IPS DF 6.9 (cell line): Measurements from ENCODE around the gene H3-3A.
A peak's percentile ranks its signal among the peaks of the same experiment; 100 is the strongest.

ENCODE experiments used
- DNase-seq: peaks from one replicate; pipeline ENCODE4 v3.0.0-alpha.2; 2013; ENCODE audit warnings: low read depth, low spot score
- H3K27ac ChIP-seq: one replicate; pipeline ENCODE4 v1.5.1; 2013; ENCODE audit warnings: low read length, control low read depth
- H3K27me3 ChIP-seq: 2 replicates; pipeline ENCODE4 v1.6.1; 2013; ENCODE audit warnings: mild to moderate bottlenecking, low read length; ENCODE audit not compliant: control insufficient read depth, insufficient read depth
- H3K36me3 ChIP-seq: 2 replicates; pipeline ENCODE4 v1.6.1; 2013; ENCODE audit warnings: low read length; ENCODE audit not compliant: control insufficient read depth, insufficient read depth
- H3K4me1 ChIP-seq: 2 replicates; pipeline ENCODE4 v1.6.1; 2013; ENCODE audit warnings: low read length; ENCODE audit not compliant: control insufficient read depth, insufficient read depth
- H3K4me3 ChIP-seq: 2 replicates; pipeline ENCODE4 v1.5.1; 2013; ENCODE audit warnings: mild to moderate bottlenecking, low read length
- H3K9me3 ChIP-seq: 2 replicates; pipeline ENCODE4 v1.6.1; 2013; ENCODE audit warnings: low read length, inconsistent platforms; ENCODE audit not compliant: control insufficient read depth, insufficient read depth
- WGBS: extraction: QIAGEN DNeasy Blood & Tissue Kit; methylation state at CpG from one replicate; pipeline ENCODE4 v1.1.7; 2013; ENCODE audit warnings: mixed read lengths, missing lambda C conversion rate; ENCODE audit not compliant: insufficient read length, insufficient coverage; 5-methylcytosine and 5-hydroxymethylcytosine counted together

Gene H3-3A

GRCh38 chr1:226064816-226065248 is 2.3 kb downstream of the H3-3A start:
- H3K27me3 ChIP-seq = no peaks in the 10 kb centered on the region
- no peaks in the 10 kb centered on the region for H3K4me1 ChIP-seq
- H3K9me3 ChIP-seq = no peaks in the 10 kb centered on the region
- WGBS = no CpG with 5 or more reads among the region's 5 CpGs
- no peak for DNase-seq
- H3K27ac ChIP-seq = no peak overlapping the region
- H3K4me3 ChIP-seq = peak overlapping the region; percentile 16; the same call in 1 of the 2 replicates
- H3K36me3 ChIP-seq = peaks cover 5% of the 10 kb centered on the region; the same call in 1 of the 2 replicates

DNA sequence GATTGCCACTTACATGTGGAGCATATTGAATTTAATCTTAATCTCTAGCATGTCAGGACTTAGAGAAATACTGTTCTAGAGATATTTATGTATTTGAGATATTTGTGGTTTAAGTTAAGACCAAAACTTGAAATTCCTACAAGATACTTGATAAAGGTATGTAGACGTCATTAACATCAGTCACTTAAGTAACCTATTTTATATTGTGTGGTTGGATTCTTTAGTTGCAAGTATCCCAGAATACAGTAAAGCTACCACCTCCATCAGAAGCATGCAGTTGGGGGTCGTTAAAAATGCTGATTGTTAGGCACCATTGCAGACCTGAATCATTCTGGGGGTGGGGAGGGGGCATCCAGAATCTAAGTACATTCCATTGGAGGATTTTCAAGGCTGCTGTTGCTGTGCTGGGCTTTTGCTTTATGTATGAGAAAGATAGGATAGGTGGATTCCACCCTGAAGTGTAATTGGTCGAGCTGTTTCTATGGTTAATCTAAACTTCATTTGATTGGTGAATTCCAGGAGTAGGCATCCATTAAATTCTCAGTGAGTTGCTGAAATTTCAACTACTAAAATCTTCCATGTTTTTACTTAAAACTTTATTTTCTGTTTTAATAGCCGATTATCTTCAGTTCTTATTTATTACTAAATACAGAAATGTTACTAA is 4.0 kb downstream of the H3-3A start:
- no CpG with 5 or more reads among the region's 4 CpGs for WGBS
- no peaks in the 10 kb centered on the region for H3K4me1 ChIP-seq
- H3K27me3 ChIP-seq = no peaks in the 10 kb centered on the region
- H3K27ac ChIP-seq = no peak overlapping the region
- H3K36me3 ChIP-seq = peaks cover 8% of the 10 kb centered on the region; the same call in 1 of the 2 replicates
- H3K4me3 ChIP-seq = no peak overlapping the region
- no peaks in the 10 kb centered on the region for H3K9me3 ChIP-seq
- DNase-seq = no peak

DNA sequence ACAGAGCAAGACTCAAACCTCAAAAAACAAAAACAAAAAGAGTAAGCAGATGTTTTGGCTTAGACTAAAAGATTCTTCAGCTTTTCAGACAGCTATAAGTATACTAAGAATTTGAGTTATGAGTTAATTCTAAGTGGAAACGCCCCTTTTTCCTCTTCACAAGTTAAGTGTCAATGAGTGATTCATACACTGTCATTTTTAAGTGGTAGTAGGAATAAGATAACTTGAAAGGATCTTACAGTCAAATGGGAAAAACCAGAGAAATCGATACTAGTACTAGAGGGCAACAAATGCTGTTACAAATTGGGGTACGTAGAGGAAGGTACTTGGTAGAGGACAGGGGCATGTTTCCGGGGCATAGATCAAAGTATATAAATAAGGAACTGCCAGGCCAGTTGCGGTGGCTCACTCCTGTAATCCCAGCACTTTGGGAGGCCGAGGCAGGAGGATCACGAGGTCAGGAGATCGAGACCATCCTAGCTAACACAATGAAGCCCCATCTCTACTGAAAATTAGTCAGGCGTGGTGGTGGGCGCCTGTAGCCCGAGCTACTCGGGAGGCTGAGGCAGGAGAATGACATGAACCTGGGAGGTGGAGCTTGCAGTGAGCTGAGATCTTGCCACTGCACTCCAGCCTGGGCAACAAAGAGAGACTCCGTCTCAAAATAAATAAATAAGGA is 7.4 kb downstream of the H3-3A start:
- Histone ChIP-seq H3K4me3 (no peak overlapping the region), H3K27me3 (no peaks in the 10 kb centered on the region), H3K27ac (no peak overlapping the region), H3K36me3 (peaks cover 8% of the 10 kb centered on the region; the same call in 1 of the 2 replicates), H3K9me3 (no peaks in the 10 kb centered on the region), H3K4me1 (no peaks in the 10 kb centered on the region)
- DNase-seq = no peak
- no CpG with 5 or more reads among the region's 13 CpGs for WGBS

DNA sequence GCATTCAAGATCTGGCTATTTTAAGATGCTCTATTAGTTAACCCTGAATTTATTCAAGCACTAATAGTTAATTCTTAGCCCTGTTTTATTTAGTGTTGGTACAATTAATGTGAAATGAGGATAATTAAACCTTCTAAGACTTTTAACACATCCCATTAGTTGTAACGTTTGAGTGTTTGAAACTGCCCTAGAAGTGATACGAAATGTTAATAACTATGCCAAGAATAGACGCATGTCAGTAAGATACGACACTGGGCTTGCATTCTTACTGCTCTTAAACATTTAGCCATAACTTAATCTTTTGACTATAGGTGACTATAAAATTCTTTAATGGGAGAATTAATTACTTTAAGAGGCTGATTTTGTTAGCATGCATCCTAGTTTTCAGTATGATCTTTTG is 9.8 kb downstream of the H3-3A start:
- WGBS = no CpG with 5 or more reads among the region's 4 CpGs
- Histone ChIP-seq H3K36me3 (peaks cover 8% of the 10 kb centered on the region; the same call in 1 of the 2 replicates), H3K4me1 (no peaks in the 10 kb centered on the region)

GRCh38 chr1:226073184-226073950 is 10.9 kb downstream of the H3-3A start:
- Histone ChIP-seq H3K9me3 (no peaks in the 10 kb centered on the region), H3K4me3 (no peak overlapping the region), H3K27me3 (no peaks in the 10 kb centered on the region), H3K36me3 (peaks cover 5% of the 10 kb centered on the region; the same call in 1 of the 2 replicates), H3K4me1 (no peaks in the 10 kb centered on the region), H3K27ac (no peak overlapping the region)
- DNase-seq = no peak
- WGBS = no CpG with 5 or more reads among the region's 6 CpGs

More for the DNA sequence above, 9.8 kb downstream of the H3-3A start:
- no peak for DNase-seq
- Histone ChIP-seq H3K4me3 (no peak overlapping the region), H3K9me3 (no peaks in the 10 kb centered on the region), H3K27ac (no peak overlapping the region), H3K27me3 (no peaks in the 10 kb centered on the region)

DNA sequence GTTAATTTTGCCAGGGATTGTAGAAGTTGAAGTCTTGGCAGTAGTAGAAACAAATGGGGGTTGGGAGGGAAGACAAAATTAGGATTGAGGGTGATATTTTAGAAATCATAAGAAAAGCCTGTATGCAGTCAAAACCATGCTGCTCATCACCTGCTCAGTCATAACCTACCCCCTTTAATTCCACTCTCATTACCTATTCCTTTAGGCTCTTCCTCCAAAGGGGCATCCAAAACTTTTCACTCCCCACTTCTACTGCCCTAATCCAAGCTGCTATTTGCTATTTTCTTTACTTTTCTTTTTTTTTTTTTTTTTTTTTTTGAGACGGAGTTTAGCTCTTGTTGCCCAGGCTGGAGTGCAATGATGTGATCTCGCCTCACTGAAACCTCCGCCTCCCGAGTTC is 11.5 kb downstream of the H3-3A start:
- Histone ChIP-seq H3K9me3 (no peaks in the 10 kb centered on the region), H3K27me3 (no peaks in the 10 kb centered on the region), H3K4me3 (no peak overlapping the region), H3K36me3 (peaks cover 3% of the 10 kb centered on the region; the same call in 1 of the 2 replicates), H3K27ac (no peak overlapping the region), H3K4me1 (no peaks in the 10 kb centered on the region)
- no CpG with 5 or more reads among the region's 4 CpGs for WGBS
- DNase-seq = no peak

DNA sequence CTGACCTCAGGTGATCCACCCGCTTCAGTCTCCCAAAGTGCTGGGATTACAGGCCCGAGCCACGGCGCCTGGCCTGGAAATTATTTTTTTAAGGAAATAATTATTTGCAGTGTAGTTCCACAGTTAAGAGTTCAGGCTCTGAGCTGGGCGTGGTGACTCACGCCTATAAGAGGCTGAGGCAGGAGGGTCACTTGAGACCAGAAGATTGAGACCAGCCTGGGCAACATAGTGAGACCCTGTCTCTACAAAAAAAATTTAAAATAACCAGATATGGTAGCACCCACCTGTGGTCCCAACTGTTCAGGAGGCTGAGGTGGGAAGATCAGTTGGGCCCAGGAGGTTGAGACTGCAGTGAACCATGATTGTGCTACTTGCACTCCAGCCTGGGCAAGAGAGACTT is 13.9 kb downstream of the H3-3A start:
- Histone ChIP-seq H3K27ac (no peak overlapping the region), H3K9me3 (no peaks in the 10 kb centered on the region), H3K4me1 (no peaks in the 10 kb centered on the region), H3K36me3 (no peaks in the 10 kb centered on the region; the same call in 1 of the 2 replicates), H3K4me3 (no peak overlapping the region), H3K27me3 (no peaks in the 10 kb centered on the region)
- no peak for DNase-seq
- no CpG with 5 or more reads among the region's 6 CpGs for WGBS

GRCh38 chr1:226078374-226078773 is 15.9 kb downstream of the H3-3A start:
- Histone ChIP-seq H3K27ac (no peak overlapping the region), H3K36me3 (no peaks in the 10 kb centered on the region; the same call in 1 of the 2 replicates), H3K27me3 (no peaks in the 10 kb centered on the region), H3K4me3 (no peak overlapping the region), H3K4me1 (peaks cover 2% of the 10 kb centered on the region), H3K9me3 (no peaks in the 10 kb centered on the region)
- no peak for DNase-seq
- no CpG with 5 or more reads among the region's 9 CpGs for WGBS

- no CpG with 5 or more reads among the region's 7 CpGs for WGBS
- Histone ChIP-seq H3K9me3 (no peaks in the 10 kb centered on the region), H3K27ac (no peak overlapping the region), H3K4me1 (peaks cover 2% of the 10 kb centered on the region), H3K27me3 (no peaks in the 10 kb centered on the region), H3K36me3 (no peaks in the 10 kb centered on the region), H3K4me3 (peak overlapping the region; percentile 60)
- no peak for DNase-seq
Observed at GRCh38 chr1:226082587-226082917, 20.0 kb downstream of the H3-3A start.

DNA sequence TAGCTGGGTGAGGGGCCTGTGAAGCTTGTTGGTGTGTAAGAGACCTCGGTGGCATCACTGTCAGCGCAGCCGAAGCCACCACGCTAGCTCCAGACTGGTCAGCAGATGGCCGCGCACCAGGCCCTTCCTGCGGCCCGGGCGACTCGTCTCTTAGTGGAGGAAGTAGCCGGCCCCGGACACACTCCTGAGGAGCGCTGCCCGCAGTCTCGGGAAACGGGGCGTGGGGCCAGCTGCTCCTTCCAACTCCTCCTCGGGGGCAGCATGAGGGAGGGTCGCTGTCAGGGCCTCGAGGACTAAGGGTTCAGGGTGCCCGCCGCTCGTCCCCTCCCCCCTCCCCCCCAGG is 20.4 kb downstream of the H3-3A start:
- DNase-seq = no peak
- H3K27ac ChIP-seq = no peak overlapping the region

More for the DNA sequence above, 20.4 kb downstream of the H3-3A start:
- Histone ChIP-seq H3K9me3 (no peaks in the 10 kb centered on the region), H3K27me3 (no peaks in the 10 kb centered on the region), H3K36me3 (no peaks in the 10 kb centered on the region), H3K4me1 (peaks cover 2% of the 10 kb centered on the region), H3K4me3 (peak overlapping the region; percentile 60)
- WGBS = no CpG with 5 or more reads among the region's 23 CpGs
